WTC11 (cell line): ENCODE results near the gene ETV6. TPM values are rescaled to one million over a fixed set of nuclear protein-coding genes. Genes with fewer than 3 reads are reported as not detected.

Experiments
- ATAC-seq: fragments of 200-7000 bp; cut with Tn5 transposase; 2 replicates; pipeline ENCODE4 v1.10.0; 2021; ENCODE audit warnings: mild to moderate bottlenecking, moderate library complexity
- CTCF ChIA-PET: fragments of 300-600 bp; sonication (Branson Sonifier 250); formaldehyde crosslinking; loops from one replicate; lab custom pipeline; 2021; ENCODE audit warnings: antibody characterized with exemption; lab: Charles Lee
- POLR2A ChIA-PET: fragments of 350-600 bp; sonication (Branson Sonifier 250); formaldehyde crosslinking; loops from one replicate; lab custom pipeline; 2021; ENCODE audit warnings: antibody characterized with exemption; lab: Charles Lee
- DNase-seq: peaks from one replicate; pipeline ENCODE4 v3.0.0; 2021; ENCODE audit warnings: low spot score
- H3K27ac Mint-ChIP-seq: 2 replicates; pipeline ENCODE4 v1.8.0; 2021; ENCODE audit warnings: mixed read lengths
- H3K27me3 Mint-ChIP-seq: 2 replicates; pipeline ENCODE4 v1.8.0; 2021; ENCODE audit warnings: low read depth, mild to moderate bottlenecking, moderate library complexity, mixed read lengths
- H3K36me3 Mint-ChIP-seq: 2 replicates; pipeline ENCODE4 v1.8.0; 2021; ENCODE audit warnings: mixed read lengths
- H3K4me1 Mint-ChIP-seq: 2 replicates; pipeline ENCODE4 v1.8.0; 2022; ENCODE audit warnings: mixed read lengths
- H3K4me3 Mint-ChIP-seq: 2 replicates; pipeline ENCODE4 v1.8.0; 2021; ENCODE audit warnings: mild to moderate bottlenecking, moderate library complexity, mixed read lengths
- H3K9me3 Mint-ChIP-seq: 2 replicates; pipeline ENCODE4 v1.8.0; 2021; ENCODE audit warnings: mixed read lengths
- ATF3 ChIP-seq: sonication (generic); formaldehyde crosslinking; conservative IDR thresholded peaks from 2 replicates; pipeline ENCODE4 v1.8.1; 2022; ENCODE audit warnings: mild to moderate bottlenecking, missing genetic modification reagents
- CDX4 ChIP-seq: fragments of 250-450 bp; sonication (Bioruptor Pico); IDR thresholded peaks from 2 replicates; pipeline ENCODE4 v1.9.0; 2021; ENCODE audit warnings: moderate library complexity, mild to moderate bottlenecking, inconsistent platforms, borderline replicate concordance
- CREB1 ChIP-seq: sonication (generic); formaldehyde crosslinking; IDR thresholded peaks from 2 replicates; pipeline ENCODE4 v1.8.0; 2023; ENCODE audit warnings: mild to moderate bottlenecking, missing genetic modification reagents
- E2F5 ChIP-seq: sonication (generic); formaldehyde crosslinking; IDR thresholded peaks from 2 replicates; pipeline ENCODE4 v1.8.1; 2022; ENCODE audit warnings: mild to moderate bottlenecking, moderate library complexity, missing genetic modification reagents
- ETV6 ChIP-seq: sonication (generic); formaldehyde crosslinking; IDR thresholded peaks from 2 replicates; pipeline ENCODE4 v1.8.1; 2022; ENCODE audit warnings: mild to moderate bottlenecking, missing genetic modification reagents
- FOXP4 ChIP-seq: sonication (generic); formaldehyde crosslinking; IDR thresholded peaks from 2 replicates; pipeline ENCODE4 v1.8.0; 2022; ENCODE audit warnings: mild to moderate bottlenecking, missing genetic modification reagents
- HMGA2 ChIP-seq: fragments of 250-450 bp; sonication (Bioruptor Pico); IDR thresholded peaks from 2 replicates; pipeline ENCODE4 v1.4.0; 2021; ENCODE audit warnings: mild to moderate bottlenecking, moderate library complexity
- HMGXB4 ChIP-seq: sonication (generic); formaldehyde crosslinking; IDR thresholded peaks from 2 replicates; pipeline ENCODE4 v1.8.1; 2023; ENCODE audit warnings: mild to moderate bottlenecking, moderate library complexity, missing genetic modification reagents
- IRF2 ChIP-seq: sonication (generic); formaldehyde crosslinking; IDR thresholded peaks from 2 replicates; pipeline ENCODE4 v1.8.0; 2022; ENCODE audit warnings: low read depth, missing genetic modification reagents, borderline replicate concordance
- KAT7 ChIP-seq: sonication (generic); formaldehyde crosslinking; IDR thresholded peaks from 2 replicates; pipeline ENCODE4 v1.8.1; 2023; ENCODE audit warnings: missing genetic modification reagents, mild to moderate bottlenecking, borderline replicate concordance
- MAX ChIP-seq: sonication (generic); formaldehyde crosslinking; IDR thresholded peaks from 2 replicates; pipeline ENCODE4 v1.8.0; 2022; ENCODE audit warnings: mild to moderate bottlenecking, missing genetic modification reagents
- MXD4 ChIP-seq: fragments of 250-450 bp; sonication (Bioruptor Pico); IDR thresholded peaks from 2 replicates; pipeline ENCODE4 v1.8.0; 2021; ENCODE audit warnings: mild to moderate bottlenecking, moderate library complexity, borderline replicate concordance
- MYBL2 ChIP-seq: sonication (generic); formaldehyde crosslinking; IDR thresholded peaks from 2 replicates; pipeline ENCODE4 v1.8.1; 2023; ENCODE audit warnings: mild to moderate bottlenecking, moderate library complexity, missing genetic modification reagents
- NFATC4 ChIP-seq: fragments of 250-450 bp; sonication (Bioruptor Pico); IDR thresholded peaks from 2 replicates; pipeline ENCODE4 v1.9.0; 2021; ENCODE audit warnings: mild to moderate bottlenecking
- NR1H2 ChIP-seq: sonication (generic); formaldehyde crosslinking; IDR thresholded peaks from 2 replicates; pipeline ENCODE4 v1.9.0; 2021; ENCODE audit warnings: mild to moderate bottlenecking, moderate library complexity, missing genetic modification reagents
- OVOL2 ChIP-seq: fragments of 250-450 bp; sonication (Bioruptor Pico); IDR thresholded peaks from 2 replicates; pipeline ENCODE4 v1.9.0; 2021; ENCODE audit warnings: mild to moderate bottlenecking, borderline replicate concordance
- SMAD3 ChIP-seq: sonication (generic); formaldehyde crosslinking; IDR thresholded peaks from 2 replicates; pipeline ENCODE4 v1.8.0; 2022; ENCODE audit warnings: missing genetic modification reagents, mild to moderate bottlenecking, borderline replicate concordance
- SP1 ChIP-seq: sonication (generic); formaldehyde crosslinking; conservative IDR thresholded peaks from 2 replicates; pipeline ENCODE4 v1.8.1; 2022; ENCODE audit warnings: missing genetic modification reagents
- TCF7 ChIP-seq: sonication (generic); formaldehyde crosslinking; IDR thresholded peaks from 2 replicates; pipeline ENCODE4 v1.8.0; 2022; ENCODE audit warnings: mild to moderate bottlenecking, low read depth, missing genetic modification reagents, moderate library complexity
- TEAD1 ChIP-seq: sonication (generic); formaldehyde crosslinking; IDR thresholded peaks from 2 replicates; pipeline ENCODE4 v1.8.0; 2022; ENCODE audit warnings: mild to moderate bottlenecking, missing genetic modification reagents
- TEAD4 ChIP-seq: sonication (generic); formaldehyde crosslinking; IDR thresholded peaks from 2 replicates; pipeline ENCODE4 v1.8.0; 2022; ENCODE audit warnings: mild to moderate bottlenecking, missing genetic modification reagents
- TP53 ChIP-seq: sonication (generic); formaldehyde crosslinking; IDR thresholded peaks from 2 replicates; pipeline ENCODE4 v1.8.1; 2023; ENCODE audit warnings: mild to moderate bottlenecking, missing genetic modification reagents
- ZNF219 ChIP-seq: sonication (generic); formaldehyde crosslinking; IDR thresholded peaks from 2 replicates; pipeline ENCODE4 v1.8.0; 2023; ENCODE audit warnings: missing genetic modification reagents, mild to moderate bottlenecking, borderline replicate concordance
- ZNF396 ChIP-seq: fragments of 250-450 bp; sonication (Bioruptor Pico); IDR thresholded peaks from 2 replicates; pipeline ENCODE4 v1.8.0; 2021; ENCODE audit warnings: mild to moderate bottlenecking, moderate library complexity, borderline replicate concordance
- ZNF423 ChIP-seq: fragments of 250-450 bp; sonication (Bioruptor Pico); IDR thresholded peaks from 2 replicates; pipeline ENCODE4 v2.1.2; 2022; ENCODE audit warnings: mild to moderate bottlenecking, moderate library complexity
- total RNA-seq: library from RNA; stranded (reverse); gene quantifications from 3 replicates; pipeline ENCODE4 v1.2.3, GENCODE V29; 2021
- TF ChIP-seq, protein P1 (sequence below): sonication (generic); formaldehyde crosslinking; IDR thresholded peaks from 2 replicates; pipeline ENCODE4 v1.8.1; 2023; ENCODE audit warnings: mild to moderate bottlenecking, missing genetic modification reagents, moderate library complexity

Gene ETV6
- total RNA-seq, 1 experiment from 2014 or later: 23.5 TPM

DNA sequence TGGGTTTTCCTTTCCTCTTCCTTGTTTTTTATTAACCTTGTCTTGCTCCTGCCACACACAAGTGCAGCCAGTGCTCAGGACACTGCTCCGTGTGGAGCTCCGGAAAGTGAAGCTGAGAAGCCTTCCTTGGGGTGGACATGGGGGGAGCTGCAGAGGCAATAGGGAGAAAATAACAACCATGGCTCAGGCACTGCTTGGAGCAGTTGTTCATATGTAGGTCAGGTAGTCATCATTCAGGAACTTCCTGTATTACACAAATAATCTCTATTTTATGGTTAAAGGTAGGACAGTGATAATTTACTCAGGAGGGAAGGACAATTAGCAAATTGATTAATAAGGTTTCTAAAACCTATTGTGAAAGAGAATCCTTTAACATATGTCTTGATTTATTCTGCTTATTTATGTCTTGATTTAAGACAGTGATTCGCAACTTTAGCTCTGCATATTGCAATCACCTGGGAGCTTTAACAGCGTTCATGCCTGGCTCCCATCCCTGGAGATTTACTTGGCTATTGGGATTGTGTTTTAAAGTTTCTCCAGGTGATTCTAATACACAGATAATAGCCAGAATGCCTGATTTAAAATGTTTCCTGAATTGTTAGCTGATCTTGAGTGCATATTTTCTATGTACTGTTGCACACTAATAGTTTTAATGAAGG is 92.1 kb downstream of the ETV6 start:
- H3K4me1 Mint-ChIP-seq: peaks cover 66% of the 10 kb centered on the region
- no peak overlapping the region; the same call in none of the 2 replicates for H3K27ac Mint-ChIP-seq
- ATAC-seq (no peak), DNase-seq (no peak)
- POLR2A ChIA-PET: no interaction called here
- H3K27me3 Mint-ChIP-seq: no peaks in the 10 kb centered on the region
- no peak for TF ChIP-seq TCF7 (CRISPR knock-in tag)
- TF ChIP-seq CREB1: no peak
- TF ChIP-seq MXD4 (CRISPR knock-in tag): no peak
- TF ChIP-seq NFATC4: no peak
- TF ChIP-seq HMGXB4 (CRISPR knock-in tag): no peak
- TF ChIP-seq OVOL2: no peak
- TF ChIP-seq ZNF219 (CRISPR knock-in tag): no peak
- TF ChIP-seq NR1H2 (CRISPR knock-in tag): no peak
- no peaks in the 10 kb centered on the region for H3K36me3 Mint-ChIP-seq
- H3K9me3 Mint-ChIP-seq: no peaks in the 10 kb centered on the region
- CTCF ChIA-PET: no interaction called here
- no peak overlapping the region for H3K4me3 Mint-ChIP-seq

GRCh38 chr12:11743423-11744409 is 94.2 kb downstream of the ETV6 start:
- H3K4me1 Mint-ChIP-seq: peaks cover 64% of the 10 kb centered on the region
- peak overlapping the region; percentile 94 for H3K27ac Mint-ChIP-seq
- no peaks in the 10 kb centered on the region for H3K9me3 Mint-ChIP-seq
- no peaks in the 10 kb centered on the region for H3K27me3 Mint-ChIP-seq
- ChIA-PET POLR2A (interaction anchor here (0.6 kb wide), 2 partner anchors 62 to 259 kb away, joined by 3 to 4 read pairs; no protein-coding TSS in a partner anchor), CTCF (interaction anchor here (0.5 to 4.3 kb wide), 9 partner anchors 9 to 289 kb away, joined by 3 to 44 read pairs (median 5); no protein-coding TSS in a partner anchor)
- peak overlapping the region; percentile 45 for H3K4me3 Mint-ChIP-seq
- TF ChIP-seq ZNF396 (CRISPR knock-in tag): no peak
- peak; percentile 29; the same call in 1 of the 2 replicates for TF ChIP-seq SP1 (CRISPR knock-in tag)
- TF ChIP-seq MYBL2 (CRISPR knock-in tag): no peak
- TF ChIP-seq MAX: no peak
- TF ChIP-seq, protein P1, sequence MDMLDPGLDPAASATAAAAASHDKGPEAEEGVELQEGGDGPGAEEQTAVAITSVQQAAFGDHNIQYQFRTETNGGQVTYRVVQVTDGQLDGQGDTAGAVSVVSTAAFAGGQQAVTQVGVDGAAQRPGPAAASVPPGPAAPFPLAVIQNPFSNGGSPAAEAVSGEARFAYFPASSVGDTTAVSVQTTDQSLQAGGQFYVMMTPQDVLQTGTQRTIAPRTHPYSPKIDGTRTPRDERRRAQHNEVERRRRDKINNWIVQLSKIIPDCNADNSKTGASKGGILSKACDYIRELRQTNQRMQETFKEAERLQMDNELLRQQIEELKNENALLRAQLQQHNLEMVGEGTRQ (CRISPR knock-in tag): peak; percentile 45; the same call in 1 of the 2 replicates
- no peak for TF ChIP-seq FOXP4
- no peak for TF ChIP-seq IRF2
- no peak for TF ChIP-seq HMGA2 (CRISPR knock-in tag)
- no peak for TF ChIP-seq ETV6 (CRISPR knock-in tag)
- TF ChIP-seq SMAD3: no peak
- TF ChIP-seq CDX4: no peak
- no peak for TF ChIP-seq TEAD1 (CRISPR knock-in tag)
- TF ChIP-seq KAT7 (CRISPR knock-in tag): no peak
- TF ChIP-seq ZNF423: no peak
- TF ChIP-seq E2F5: no peak
- TF ChIP-seq TP53: no peak
- TF ChIP-seq TEAD4 (CRISPR knock-in tag): no peak
- TF ChIP-seq ATF3 (CRISPR knock-in tag): no peak
- ATAC-seq (peak; percentile 89), DNase-seq (no peak)
- H3K36me3 Mint-ChIP-seq: no peaks in the 10 kb centered on the region
